Islet of Langerhans (tissue), 1 donor: ENCODE results near the gene BMP8A.

Experiments used
- FAIRE-seq: peaks from one replicate; lab custom pipeline; 2011; peaks lifted over from hg19 to GRCh38; lab: Jason Lieb, UNC

BMP8A gene

DNA sequence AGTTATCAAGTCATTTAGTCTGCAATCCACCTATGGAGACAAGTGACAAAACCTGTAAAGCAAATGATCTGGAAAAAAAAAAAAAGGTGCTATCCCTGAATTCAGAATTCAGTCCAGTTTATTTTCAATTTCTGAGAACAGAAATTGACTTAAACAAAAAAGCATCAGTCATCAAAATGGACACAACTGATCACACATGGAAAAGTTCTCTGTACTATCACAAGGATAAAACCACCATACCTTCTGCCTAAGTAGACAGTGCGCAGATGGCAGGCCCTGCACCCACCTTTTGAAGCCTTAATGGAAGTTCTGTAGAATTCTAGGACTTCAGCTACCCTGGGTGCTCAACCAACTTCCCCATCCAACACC is 81.6 kb downstream of the BMP8A start:
- no peak for FAIRE-seq

DNA sequence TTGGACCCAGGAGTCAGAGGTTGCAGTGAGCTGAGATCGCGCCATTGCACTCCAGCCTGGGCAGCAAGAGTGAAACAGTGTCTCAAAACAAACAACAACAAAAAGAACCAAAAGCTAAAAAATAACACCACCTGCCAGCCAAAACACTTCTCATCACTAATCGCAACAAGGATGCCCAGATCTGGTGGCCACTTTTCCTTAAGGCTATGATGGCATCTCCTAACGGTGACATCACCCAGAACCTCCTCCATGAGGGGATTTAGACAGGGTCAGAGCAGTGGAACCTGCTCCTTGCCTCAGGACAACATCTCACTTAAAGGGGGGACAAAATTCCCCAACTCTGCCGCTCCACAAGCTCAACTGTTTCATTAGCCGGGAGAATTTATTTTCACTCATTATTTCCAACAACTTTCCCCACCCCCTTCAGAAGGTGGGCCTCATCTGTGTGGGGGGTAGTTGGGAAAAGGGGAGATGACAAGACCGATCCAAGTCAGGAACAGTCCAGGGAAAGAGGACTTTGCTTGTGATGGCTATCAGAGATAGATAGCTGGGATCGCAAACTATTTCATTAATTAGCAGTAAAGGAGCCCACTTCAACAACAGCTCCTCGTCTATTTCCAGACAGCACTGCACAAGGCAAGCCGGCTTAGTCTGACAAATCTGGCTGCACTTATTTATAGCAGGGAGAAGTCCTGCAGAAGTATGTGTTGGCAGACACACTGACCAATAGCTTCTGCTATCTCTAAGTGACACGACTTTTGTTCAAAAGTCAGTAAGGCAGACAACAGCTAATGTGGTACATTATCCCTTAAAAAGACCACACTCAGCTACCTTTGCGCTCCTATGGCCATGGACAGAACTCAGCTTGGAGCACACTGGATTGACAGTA is 82.5 kb downstream of the BMP8A start:
- FAIRE-seq = no peak

DNA sequence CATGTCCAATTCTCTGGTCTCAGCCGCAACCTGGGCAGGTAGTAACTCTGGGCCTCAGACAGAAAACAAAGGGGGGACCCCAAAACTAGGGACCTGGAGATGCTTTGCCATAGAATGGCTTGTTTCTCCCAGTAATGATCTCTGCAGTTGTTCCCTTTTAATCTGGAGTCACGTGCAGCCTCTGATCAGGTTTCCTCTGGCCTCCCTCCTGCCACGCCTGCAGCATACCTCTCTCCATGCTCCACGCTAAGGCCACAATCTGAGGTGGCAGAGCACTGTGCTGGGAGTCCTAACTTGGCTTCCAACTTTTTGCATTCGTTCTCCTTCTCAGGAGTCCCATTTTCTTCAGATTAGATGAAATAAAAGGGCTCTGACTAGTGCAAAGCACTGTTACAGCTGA is 83.2 kb downstream of the BMP8A start:
- no peak for FAIRE-seq
